Measurements from ENCODE around the gene CHST11.

CHST11 gene

DNA sequence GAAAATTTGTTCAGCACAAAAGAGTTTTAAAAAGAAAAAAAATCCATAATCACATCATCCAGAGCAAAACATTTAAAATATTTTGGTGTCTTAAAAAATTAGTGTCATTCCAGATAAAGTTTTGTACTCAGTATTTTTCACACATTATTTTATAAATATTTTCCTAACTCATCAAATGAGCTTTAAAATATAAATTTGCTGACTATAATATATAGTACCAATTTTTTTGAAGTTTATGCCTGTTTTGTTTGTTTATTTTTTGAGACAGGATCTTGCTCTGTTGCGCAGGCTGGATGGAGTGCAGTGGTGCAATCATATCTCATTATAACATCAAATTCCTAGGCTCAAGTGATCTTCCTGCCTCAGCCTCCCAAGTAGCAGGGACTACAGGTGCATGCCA is 337.2 kb downstream of the CHST11 start:
- CTCF ChIA-PET: interaction anchor here (0.6 kb wide), 1 partner anchor 12 kb away, joined by 5 read pairs; no protein-coding TSS in a partner anchor
- Histone ChIP-seq H3K4me1 (ENCODE audit: control insufficient read depth, insufficient read depth, low read length) (no peaks in the 10 kb centered on the region), H3K9me3 (ENCODE audit: control insufficient read depth, insufficient read depth, low read depth, low read length) (no peaks in the 10 kb centered on the region), H3K36me3 (ENCODE audit: control insufficient read depth in 2 of 2, insufficient read depth in 1 of 2, low read length in 2 of 2) (no peaks in the 10 kb centered on the region), H3K4me3 (ENCODE audit: low read depth, low read length) (no peak overlapping the region), H3K27ac (ENCODE audit: extremely low read depth, low read depth, low read length) (no peak overlapping the region)
- POLR2A ChIA-PET: no interaction called here
- TF ChIP-seq, protein P1, sequence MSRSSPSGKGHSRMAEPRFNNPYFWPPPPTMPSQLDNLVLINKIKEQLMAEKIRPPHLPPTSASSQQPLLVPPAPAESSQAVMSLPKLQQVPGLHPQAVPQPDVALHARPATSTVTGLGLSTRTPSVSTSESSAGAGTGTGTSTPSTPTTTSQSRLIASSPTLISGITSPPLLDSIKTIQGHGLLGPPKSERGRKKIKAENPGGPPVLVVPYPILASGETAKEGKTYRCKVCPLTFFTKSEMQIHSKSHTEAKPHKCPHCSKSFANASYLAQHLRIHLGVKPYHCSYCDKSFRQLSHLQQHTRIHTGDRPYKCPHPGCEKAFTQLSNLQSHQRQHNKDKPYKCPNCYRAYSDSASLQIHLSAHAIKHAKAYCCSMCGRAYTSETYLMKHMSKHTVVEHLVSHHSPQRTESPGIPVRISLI (tag by site-specific recombination; IDR thresholded peaks at IDR 0.05): no peak
- TF ChIP-seq ZNF10 (tag by site-specific recombination; IDR thresholded peaks at IDR 0.05) (no peak), ZSCAN30 (tag by site-specific recombination; IDR thresholded peaks at IDR 0.05) (no peak), ZNF747 (tag by site-specific recombination; IDR thresholded peaks at IDR 0.05) (no peak)
- TF ChIP-seq, protein P2, sequence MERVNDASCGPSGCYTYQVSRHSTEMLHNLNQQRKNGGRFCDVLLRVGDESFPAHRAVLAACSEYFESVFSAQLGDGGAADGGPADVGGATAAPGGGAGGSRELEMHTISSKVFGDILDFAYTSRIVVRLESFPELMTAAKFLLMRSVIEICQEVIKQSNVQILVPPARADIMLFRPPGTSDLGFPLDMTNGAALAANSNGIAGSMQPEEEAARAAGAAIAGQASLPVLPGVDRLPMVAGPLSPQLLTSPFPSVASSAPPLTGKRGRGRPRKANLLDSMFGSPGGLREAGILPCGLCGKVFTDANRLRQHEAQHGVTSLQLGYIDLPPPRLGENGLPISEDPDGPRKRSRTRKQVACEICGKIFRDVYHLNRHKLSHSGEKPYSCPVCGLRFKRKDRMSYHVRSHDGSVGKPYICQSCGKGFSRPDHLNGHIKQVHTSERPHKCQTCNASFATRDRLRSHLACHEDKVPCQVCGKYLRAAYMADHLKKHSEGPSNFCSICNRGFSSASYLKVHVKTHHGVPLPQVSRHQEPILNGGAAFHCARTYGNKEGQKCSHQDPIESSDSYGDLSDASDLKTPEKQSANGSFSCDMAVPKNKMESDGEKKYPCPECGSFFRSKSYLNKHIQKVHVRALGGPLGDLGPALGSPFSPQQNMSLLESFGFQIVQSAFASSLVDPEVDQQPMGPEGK (tag by site-specific recombination; IDR thresholded peaks at IDR 0.05): no peak

DNA sequence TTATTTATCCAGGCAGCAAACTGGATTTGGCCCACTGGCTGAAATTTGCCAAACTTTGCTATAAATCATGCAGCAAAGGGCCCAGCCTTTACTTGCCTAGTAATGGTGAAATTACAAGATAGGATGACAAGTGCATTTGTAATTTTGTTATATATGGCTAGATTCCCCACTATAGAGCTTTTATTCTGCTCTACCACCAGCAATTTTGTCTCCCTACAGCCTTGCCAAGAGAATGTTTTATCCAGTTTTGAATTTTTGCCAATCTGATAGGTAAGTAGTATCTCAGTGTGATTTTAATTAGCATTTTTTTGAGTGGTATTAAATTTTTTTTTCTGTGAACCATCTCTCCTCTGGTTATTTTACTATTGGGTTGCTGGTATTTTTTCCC is 339.7 kb downstream of the CHST11 start:
- H3K4me3 ChIP-seq (ENCODE audit: low read depth, low read length): no peak overlapping the region
- no peaks in the 10 kb centered on the region for H3K36me3 ChIP-seq (ENCODE audit: control insufficient read depth in 2 of 2, insufficient read depth in 1 of 2, low read length in 2 of 2)
- CTCF ChIA-PET: interaction anchor here (0.7 kb wide), 1 partner anchor 187 kb away, joined by 3 read pairs; no protein-coding TSS in a partner anchor
- no peaks in the 10 kb centered on the region for H3K4me1 ChIP-seq (ENCODE audit: control insufficient read depth, insufficient read depth, low read length)
- POLR2A ChIA-PET: no interaction called here
- H3K27ac ChIP-seq (ENCODE audit: extremely low read depth, low read depth, low read length): no peak overlapping the region
- H3K9me3 ChIP-seq (ENCODE audit: control insufficient read depth, insufficient read depth, low read depth, low read length): no peaks in the 10 kb centered on the region
- no peak for TF ChIP-seq ZNF76 (tag by site-specific recombination; IDR thresholded peaks at IDR 0.05; ENCODE audit: borderline replicate concordance, low read depth)
- TF ChIP-seq ZNF521 (tag by site-specific recombination; IDR thresholded peaks at IDR 0.05): no peak
- peak; percentile 84 for TF ChIP-seq ZNF664 (tag by site-specific recombination; IDR thresholded peaks at IDR 0.05)
- TF ChIP-seq ZNF311 (tag by site-specific recombination; IDR thresholded peaks at IDR 0.05; ENCODE audit: borderline replicate concordance): no peak
- no peak for TF ChIP-seq ZSCAN16 (tag by site-specific recombination; IDR thresholded peaks at IDR 0.05)
- TF ChIP-seq KLF16 (tag by site-specific recombination; IDR thresholded peaks at IDR 0.05): no peak

DNA sequence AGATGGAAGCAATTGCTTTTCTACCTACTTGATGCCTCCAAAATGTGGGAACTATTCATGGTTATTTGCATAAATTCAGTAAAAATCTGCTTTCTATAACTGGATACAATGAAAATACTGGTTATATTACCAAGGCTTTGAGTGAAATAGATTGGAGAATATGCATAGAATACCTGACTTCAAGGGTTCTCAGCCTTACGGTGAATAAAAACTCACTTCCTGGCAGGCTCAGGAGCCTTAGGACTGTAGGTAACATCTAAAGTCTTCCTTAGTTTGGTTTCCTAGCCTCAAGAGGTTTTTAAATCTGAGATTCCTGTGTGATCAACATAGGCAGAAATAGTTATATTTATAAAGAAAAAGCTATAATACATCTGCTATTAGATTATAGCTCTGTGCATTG is 342.7 kb downstream of the CHST11 start:
- CTCF ChIA-PET: interaction anchor here (1.3 to 1.8 kb wide), 2 partner anchors 9 to 418 kb away, joined by 6 to 11 read pairs; no protein-coding TSS in a partner anchor
- Histone ChIP-seq H3K27ac (ENCODE audit: extremely low read depth, low read depth, low read length) (no peak overlapping the region), H3K4me3 (ENCODE audit: low read depth, low read length) (no peak overlapping the region), H3K9me3 (ENCODE audit: control insufficient read depth, insufficient read depth, low read depth, low read length) (no peaks in the 10 kb centered on the region), H3K36me3 (ENCODE audit: control insufficient read depth in 2 of 2, insufficient read depth in 1 of 2, low read length in 2 of 2) (no peaks in the 10 kb centered on the region), H3K4me1 (ENCODE audit: control insufficient read depth, insufficient read depth, low read length) (no peaks in the 10 kb centered on the region)
- POLR2A ChIA-PET: no interaction called here
- TF ChIP-seq ZNF16 (tag by site-specific recombination; IDR thresholded peaks at IDR 0.05; ENCODE audit: low read depth) (no peak), ZNF416 (tag by site-specific recombination; IDR thresholded peaks at IDR 0.05) (no peak), SALL2 (tag by site-specific recombination; IDR thresholded peaks at IDR 0.05; ENCODE audit: borderline replicate concordance) (no peak), ZNF76 (tag by site-specific recombination; IDR thresholded peaks at IDR 0.05; ENCODE audit: borderline replicate concordance, low read depth) (no peak), ZSCAN23 (tag by site-specific recombination; IDR thresholded peaks at IDR 0.05) (no peak), BCL11A (tag by site-specific recombination; IDR thresholded peaks at IDR 0.05; ENCODE audit: low read depth) (no peak), RBAK (tag by site-specific recombination; IDR thresholded peaks at IDR 0.05) (no peak), ZNF214 (tag by site-specific recombination; IDR thresholded peaks at IDR 0.05; ENCODE audit: borderline replicate concordance) (no peak)

All from HEK293 (cell line).